Upper lobe of left lung (tissue), 4 donors: ENCODE data around the gene MNAT1.

ENCODE experiments used
- EP300 ChIP-seq, 4 donors: sonication (generic); formaldehyde crosslinking; IDR thresholded peaks; one replicate each; pipeline ENCODE4 v1.5.1; 2017; ENCODE audit warnings: antibody characterized with exemption in 4 of 4, control low read depth in 2 of 4
- POLR2AphosphoS5 ChIP-seq, 2 donors: sonication (generic); formaldehyde crosslinking; IDR thresholded peaks; one replicate each; pipeline ENCODE4 v1.5.1; 2017; ENCODE audit warnings: antibody characterized with exemption in 2 of 2
- TF ChIP-seq, protein P1 (sequence below), 6 experiments: fragments of 450-650 bp in 4 of 6; fragments of 200-600 bp in 2 of 6; sonication (generic) in 2 of 6; IDR thresholded peaks; one replicate each; pipeline ENCODE4 v1.5.1; 2016 to 2019; ENCODE audit warnings: antibody characterized with exemption in 6 of 6

- TF ChIP-seq, protein P1, sequence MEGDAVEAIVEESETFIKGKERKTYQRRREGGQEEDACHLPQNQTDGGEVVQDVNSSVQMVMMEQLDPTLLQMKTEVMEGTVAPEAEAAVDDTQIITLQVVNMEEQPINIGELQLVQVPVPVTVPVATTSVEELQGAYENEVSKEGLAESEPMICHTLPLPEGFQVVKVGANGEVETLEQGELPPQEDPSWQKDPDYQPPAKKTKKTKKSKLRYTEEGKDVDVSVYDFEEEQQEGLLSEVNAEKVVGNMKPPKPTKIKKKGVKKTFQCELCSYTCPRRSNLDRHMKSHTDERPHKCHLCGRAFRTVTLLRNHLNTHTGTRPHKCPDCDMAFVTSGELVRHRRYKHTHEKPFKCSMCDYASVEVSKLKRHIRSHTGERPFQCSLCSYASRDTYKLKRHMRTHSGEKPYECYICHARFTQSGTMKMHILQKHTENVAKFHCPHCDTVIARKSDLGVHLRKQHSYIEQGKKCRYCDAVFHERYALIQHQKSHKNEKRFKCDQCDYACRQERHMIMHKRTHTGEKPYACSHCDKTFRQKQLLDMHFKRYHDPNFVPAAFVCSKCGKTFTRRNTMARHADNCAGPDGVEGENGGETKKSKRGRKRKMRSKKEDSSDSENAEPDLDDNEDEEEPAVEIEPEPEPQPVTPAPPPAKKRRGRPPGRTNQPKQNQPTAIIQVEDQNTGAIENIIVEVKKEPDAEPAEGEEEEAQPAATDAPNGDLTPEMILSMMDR (IDR thresholded peaks at IDR 0.05), result no peak
- TF ChIP-seq EP300 (IDR thresholded peaks at IDR 0.05) (no peak), POLR2AphosphoS5 (IDR thresholded peaks at IDR 0.05) (no peak)
Observed at GRCh38 chr14:60817113-60817512, 82.6 kb downstream of the MNAT1 start.
